Stomach (tissue), 9 donors: Measurements from ENCODE around the gene PDE4B. TPM values are rescaled to one million over a fixed set of nuclear protein-coding genes. Genes with fewer than 3 reads are reported as not detected.
A peak's percentile ranks its signal among the peaks of the same experiment; 100 is the strongest.

ENCODE experiments used
- DNase-seq, 2 donors: peaks; one replicate each; pipeline versions ENCODE4 v3.0.0 to v3.0.0-alpha.2; 2013 to 2019
- H3K27ac ChIP-seq, 5 donors: fragments of 200-600 bp in 4 of 5; sonication (generic) in 4 of 5; one replicate each; pipeline ENCODE4 v1.5.1; 2013 to 2019; ENCODE audit warnings: mild to moderate bottlenecking in 1 of 5, moderate library complexity in 1 of 5
- H3K27me3 ChIP-seq, 3 donors: fragments of 200-600 bp; sonication (generic); one replicate each; pipeline ENCODE4 v1.5.1; 2017 to 2019; ENCODE audit warnings: mixed run types in 1 of 3
- H3K36me3 ChIP-seq, 4 donors: fragments of 200-600 bp; sonication (generic); 1 replicate in 3 of 4; 2 replicates in 1 of 4; pipeline ENCODE4 v1.5.1; 2016 to 2019
- H3K4me1 ChIP-seq, 4 donors: fragments of 200-600 bp; sonication (generic); one replicate each; pipeline ENCODE4 v1.5.1; 2016 to 2019
- H3K4me3 ChIP-seq, 4 donors: fragments of 200-600 bp; sonication (generic) in 3 of 4; one replicate each; pipeline ENCODE4 v1.5.1; 2016 to 2019; ENCODE audit warnings: mild to moderate bottlenecking in 1 of 4
- H3K9me3 ChIP-seq, 4 donors: fragments of 200-600 bp; sonication (generic); one replicate each; pipeline ENCODE4 v1.5.1; 2016 to 2019
- CTCF ChIP-seq, 7 experiments: fragments of 450-650 bp in 4 of 7; fragments of 200-600 bp in 3 of 7; sonication (generic) in 3 of 7; IDR thresholded peaks; one replicate each; pipeline ENCODE4 v1.5.1; 2016 to 2019; ENCODE audit warnings: antibody characterized with exemption in 7 of 7, control low read depth in 2 of 7, mild to moderate bottlenecking in 1 of 7
- EP300 ChIP-seq: sonication (generic); formaldehyde crosslinking; IDR thresholded peaks from one replicate; pipeline ENCODE4 v1.6.1; 2017; ENCODE audit warnings: antibody characterized with exemption
- POLR2A ChIP-seq, 4 donors: fragments of 450-650 bp; IDR thresholded peaks; one replicate each; pipeline ENCODE4 v1.6.1; 2016; ENCODE audit warnings: antibody characterized with exemption in 4 of 4, control low read depth in 2 of 4, mild to moderate bottlenecking in 1 of 4, moderate library complexity in 1 of 4
- POLR2AphosphoS5 ChIP-seq, 3 donors: sonication (generic); formaldehyde crosslinking; IDR thresholded peaks; one replicate each; pipeline ENCODE4 v1.6.1; 2016; ENCODE audit warnings: antibody characterized with exemption in 3 of 3
- WGBS, 5 donors: extraction: QIAGEN DNeasy Blood & Tissue Kit in 3 of 5; methylation state at CpG; one replicate each; pipeline versions ENCODE4 v1.1.5 to v1.1.7; 2013 to 2018; 5-methylcytosine and 5-hydroxymethylcytosine counted together
- intact Hi-C: fragments of 100-400 bp; cut with DNase I; formaldehyde crosslinking; loops from one replicate; pipeline ENCODE4 v1.15.1; 2023; ENCODE audit warnings: low total_unique reads
- polyA plus RNA-seq, 3 donors: library from polyadenylated mRNA; stranded (reverse); fragments of 200-250 nt; gene quantifications; one replicate each; pipeline ENCODE4 v1.2.3, GENCODE V29; 2013
- total RNA-seq, 5 donors: library from RNA; depleted of rRNA; stranded (reverse); fragments of >200 nt; gene quantifications; one replicate each; pipeline versions ENCODE4 v1.1.0 to v1.2.3, GENCODE V29; 2014 to 2016
- donor health status: healthy with polysubstance abuse.
- donor health status: Bipolar disorder and iron deficiency.
- donor health status: healthy.

The PDE4B gene
- total and polyA plus RNA-seq, 8 donors: 0.45 to 34.3 (median 3.2) TPM

GRCh38 chr1:66360285-66360724 lies 567.6 kb downstream of the PDE4B start:
- DNase-seq: no peak
- Histone ChIP-seq H3K4me3 (no peak overlapping the region), H3K27ac (peak overlapping the region in 1 of 5 donors; percentile 29), H3K36me3 (peaks cover 0 to 38% (median 27%) of the 10 kb centered on the region in 4 donors), H3K4me1 (peaks cover 0 to 22% (median 8%) of the 10 kb centered on the region in 4 donors), H3K27me3 (no peaks in the 10 kb centered on the region), H3K9me3 (no peaks in the 10 kb centered on the region)
- TF ChIP-seq POLR2AphosphoS5 (IDR thresholded peaks at IDR 0.05) (no peak), EP300 (no peak), POLR2A (IDR thresholded peaks at IDR 0.05) (no peak), CTCF (IDR thresholded peaks at IDR 0.05) (no peak)
- intact Hi-C loops: no loop called here
- 51 to 61% (median 58%) methylated on average over 3 of the region's 3 CpGs for WGBS, 5 donors

GRCh38 chr1:66364578-66365391 lies 572.1 kb downstream of the PDE4B start:
- TF ChIP-seq EP300: no peak
- no peak for TF ChIP-seq CTCF (IDR thresholded peaks at IDR 0.05)
- TF ChIP-seq POLR2A (IDR thresholded peaks at IDR 0.05): no peak
- no peak for TF ChIP-seq POLR2AphosphoS5 (IDR thresholded peaks at IDR 0.05)
- intact Hi-C loops: no loop called here
- peaks cover 0 to 9% (median 4%) of the 10 kb centered on the region in 4 donors for H3K4me1 ChIP-seq
- DNase-seq: no peak
- H3K36me3 ChIP-seq: peaks cover 0 to 82% (median 58%) of the 10 kb centered on the region in 4 donors
- H3K27me3 ChIP-seq: no peaks in the 10 kb centered on the region
- no peak overlapping the region for H3K4me3 ChIP-seq
- H3K27ac ChIP-seq: peak overlapping the region in 1 of 5 donors; percentile 17
- no peaks in the 10 kb centered on the region for H3K9me3 ChIP-seq
- 67 to 76% (median 70%) methylated on average over 2 of the region's 2 CpGs for WGBS, 5 donors

GRCh38 chr1:66365635-66366034 lies 572.9 kb downstream of the PDE4B start:
- Histone ChIP-seq H3K4me1 (peaks cover 0 to 3% (median under 1%) of the 10 kb centered on the region in 4 donors), H3K27ac (peak overlapping the region in 1 of 5 donors; percentile 17), H3K36me3 (peaks cover 0 to 87% (median 58%) of the 10 kb centered on the region in 4 donors), H3K9me3 (no peaks in the 10 kb centered on the region), H3K4me3 (no peak overlapping the region), H3K27me3 (no peaks in the 10 kb centered on the region)
- no peak for DNase-seq
- 67 to 81% (median 80%) methylated on average over 3 of the region's 3 CpGs for WGBS, 5 donors
- TF ChIP-seq EP300 (no peak), POLR2A (IDR thresholded peaks at IDR 0.05) (no peak), POLR2AphosphoS5 (IDR thresholded peaks at IDR 0.05) (no peak), CTCF (IDR thresholded peaks at IDR 0.05) (no peak)
- intact Hi-C loops: no loop called here

GRCh38 chr1:66366634-66367033 lies 573.9 kb downstream of the PDE4B start:
- intact Hi-C loops: no loop called here

More at GRCh38 chr1:66366634-66367033, 573.9 kb downstream of the PDE4B start:
- H3K27ac ChIP-seq: no peak overlapping the region
- no peaks in the 10 kb centered on the region for H3K9me3 ChIP-seq
- peaks cover 5 to 6% (median 6%) of the 10 kb centered on the region in 4 donors for H3K4me1 ChIP-seq
- DNase-seq: no peak
- H3K4me3 ChIP-seq: no peak overlapping the region
- TF ChIP-seq POLR2A (IDR thresholded peaks at IDR 0.05) (no peak), CTCF (IDR thresholded peaks at IDR 0.05) (no peak), POLR2AphosphoS5 (IDR thresholded peaks at IDR 0.05) (no peak), EP300 (no peak)
- peaks cover 0 to 84% (median 56%) of the 10 kb centered on the region in 4 donors for H3K36me3 ChIP-seq
- H3K27me3 ChIP-seq: no peaks in the 10 kb centered on the region
